NB4 (cell line): ENCODE data around the gene NAALADL2.

ENCODE experiments used
- CTCF ChIP-seq: IDR thresholded peaks from one replicate; pipeline ENCODE4 v1.5.1; 2012; ENCODE audit warnings: low read depth, low read length
- POLR2A ChIP-seq: IDR thresholded peaks from 2 replicates; pipeline ENCODE4 v1.6.1; 2011; ENCODE audit warnings: mild to moderate bottlenecking; ENCODE audit not compliant: insufficient read length; ENCODE audit errors: extremely low read depth

- no peak for TF ChIP-seq CTCF
- no peak for TF ChIP-seq POLR2A
Observed at GRCh38 chr3:174858353-174858752, 781 bp upstream of the NAALADL2 start.
